ENCODE measurements around the gene OBSL1. TPM values are rescaled to one million over a fixed set of nuclear protein-coding genes. Genes with fewer than 3 reads are reported as not detected.

OBSL1 gene
- polyA plus RNA-seq, 3 donors = 0.09 TPM; not detected in 2

DNA sequence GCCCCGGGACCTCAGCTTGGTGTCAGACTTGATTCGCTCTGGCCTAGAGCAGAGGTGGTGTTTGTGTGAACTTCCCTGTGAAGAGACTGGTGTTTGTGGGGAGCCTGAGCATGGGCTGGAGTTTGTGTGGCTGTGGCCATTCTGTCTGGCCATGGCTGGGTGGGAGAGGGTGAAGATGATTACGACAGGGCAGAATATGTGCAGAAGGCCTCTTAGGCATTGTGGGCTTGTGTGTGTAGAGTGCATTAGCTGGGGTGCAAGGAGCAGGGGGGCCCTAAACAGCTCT, 10.5 kb downstream of the OBSL1 start:
- Histone ChIP-seq H4K20me1 (ENCODE audit: insufficient read depth, low read length) (no peaks in the 10 kb centered on the region), H2AFZ (ENCODE audit: insufficient read depth, low read depth, low read length, poor library complexity, severe bottlenecking) (no peak overlapping the region), H3K27ac (ENCODE audit: low read depth in 1 of 2, low read length in 2 of 2) (no peak overlapping the region), H3K4me1 (ENCODE audit: control insufficient read depth in 1 of 2, insufficient read depth in 2 of 2, low read length in 2 of 2) (no peaks in the 10 kb centered on the region), H3K79me2 (ENCODE audit: insufficient read depth, low read length) (no peaks in the 10 kb centered on the region), H3K9me3 (replicated peaks in 1 of 2; ENCODE audit: control insufficient read depth in 1 of 2, insufficient read depth in 1 of 2, low read length in 2 of 2) (no peaks in the 10 kb centered on the region), H3K9ac (ENCODE audit: insufficient read depth, low read length, poor library complexity, severe bottlenecking) (no peak overlapping the region), H3K4me2 (replicated peaks; ENCODE audit: extremely low read depth, low read length, poor library complexity, severe bottlenecking) (no peak overlapping the region), H3K27me3 (ENCODE audit: control insufficient read depth in 2 of 2, insufficient read depth in 2 of 2, low read length in 2 of 2) (no peaks in the 10 kb centered on the region), H3K4me3 (replicated peaks in 1 of 3; ENCODE audit: low read depth in 2 of 3, low read length in 3 of 3) (no peak overlapping the region), H3K36me3 (replicated peaks in 1 of 2; ENCODE audit: control insufficient read depth in 1 of 2, insufficient read depth in 2 of 2, low read length in 2 of 2) (no peaks in the 10 kb centered on the region)
- no peak for DNase-seq
- no peak for TF ChIP-seq CTCF (IDR thresholded peaks at IDR 0.05)
- 91% methylated on average over 3 of the region's 3 CpGs for WGBS (ENCODE audit: insufficient coverage)
- Mint-ChIP-seq H3K27ac (no peak overlapping the region), H3K9me3 (no peaks in the 10 kb centered on the region), H3K4me3 (no peak overlapping the region), H3K36me3 (no peaks in the 10 kb centered on the region), H3K4me1 (no peaks in the 10 kb centered on the region), H3K27me3 (ENCODE audit: low read depth in 3 of 3) (peaks cover 0 to 4% (median 0%) of the 10 kb centered on the region in 3 donors)
- intact Hi-C loops (cut with micrococcal nuclease) = no loop called here

DNA sequence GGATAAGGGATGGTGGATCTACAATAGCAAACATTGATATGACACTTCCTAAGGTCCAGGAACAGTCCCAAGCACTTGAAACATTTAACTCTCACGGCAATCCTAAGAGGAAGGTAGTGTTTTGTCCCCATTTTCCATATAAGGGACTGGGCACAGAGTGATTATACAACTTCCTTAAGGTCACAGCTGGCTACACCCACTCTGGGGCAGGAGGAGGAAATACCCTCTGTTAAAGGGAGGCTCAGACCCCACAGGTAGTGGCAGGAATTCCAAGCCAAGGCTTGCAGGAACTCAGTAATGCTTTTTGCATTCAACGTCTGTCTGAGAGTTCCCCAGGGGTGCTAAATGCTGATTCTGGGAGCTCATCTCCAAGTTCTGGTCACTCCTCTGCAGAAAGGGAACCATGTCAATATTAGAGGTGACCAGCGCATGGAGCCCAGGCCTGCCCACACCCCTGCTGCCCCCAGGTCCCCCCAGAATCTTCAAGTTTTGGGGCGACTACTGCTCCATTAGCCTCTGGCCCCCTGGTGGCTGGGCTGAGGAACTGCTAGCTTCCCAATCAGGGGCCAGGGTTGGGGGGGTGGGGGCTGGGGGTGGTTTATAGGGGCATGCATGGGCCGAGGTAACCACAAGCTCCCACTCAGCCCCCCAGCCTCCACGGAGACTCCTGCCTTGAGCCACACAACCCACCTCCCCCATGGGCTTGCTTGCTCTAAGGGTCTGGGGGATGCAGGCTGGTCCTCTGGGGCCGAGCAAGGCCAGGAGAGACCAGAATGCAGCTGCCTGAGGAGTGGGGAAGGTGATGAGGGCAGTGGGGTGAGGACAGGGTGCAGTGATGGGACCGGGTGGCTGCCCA, 11.1 kb downstream of the OBSL1 start:
- Histone ChIP-seq H3K27me3 (ENCODE audit: control insufficient read depth in 2 of 2, insufficient read depth in 2 of 2, low read length in 2 of 2) (no peaks in the 10 kb centered on the region), H3K4me3 (replicated peaks in 1 of 3; ENCODE audit: low read depth in 2 of 3, low read length in 3 of 3) (no peak overlapping the region), H3K79me2 (ENCODE audit: insufficient read depth, low read length) (no peaks in the 10 kb centered on the region), H4K20me1 (ENCODE audit: insufficient read depth, low read length) (no peaks in the 10 kb centered on the region), H3K27ac (ENCODE audit: low read depth in 1 of 2, low read length in 2 of 2) (no peak overlapping the region), H2AFZ (ENCODE audit: insufficient read depth, low read depth, low read length, poor library complexity, severe bottlenecking) (no peak overlapping the region), H3K9ac (ENCODE audit: insufficient read depth, low read length, poor library complexity, severe bottlenecking) (no peak overlapping the region), H3K9me3 (replicated peaks in 1 of 2; ENCODE audit: control insufficient read depth in 1 of 2, insufficient read depth in 1 of 2, low read length in 2 of 2) (no peaks in the 10 kb centered on the region), H3K36me3 (replicated peaks in 1 of 2; ENCODE audit: control insufficient read depth in 1 of 2, insufficient read depth in 2 of 2, low read length in 2 of 2) (no peaks in the 10 kb centered on the region), H3K4me1 (ENCODE audit: control insufficient read depth in 1 of 2, insufficient read depth in 2 of 2, low read length in 2 of 2) (no peaks in the 10 kb centered on the region), H3K4me2 (replicated peaks; ENCODE audit: extremely low read depth, low read length, poor library complexity, severe bottlenecking) (no peak overlapping the region)
- intact Hi-C loops (cut with micrococcal nuclease) = no loop called here
- no peak overlapping the region for H3K27ac Mint-ChIP-seq
- WGBS (ENCODE audit: insufficient coverage) = 64% methylated on average over 4 of the region's 8 CpGs
- TF ChIP-seq CTCF (IDR thresholded peaks at IDR 0.05) = peak; percentile 98
- peaks cover 0 to 4% (median 1%) of the 10 kb centered on the region in 3 donors for H3K27me3 Mint-ChIP-seq (ENCODE audit: low read depth in 3 of 3)
- no peak overlapping the region for H3K4me3 Mint-ChIP-seq
- DNase-seq = peak in 1 of 3 donors; percentile 12
- no peaks in the 10 kb centered on the region for H3K4me1 Mint-ChIP-seq
- no peaks in the 10 kb centered on the region for H3K36me3 Mint-ChIP-seq
- H3K9me3 Mint-ChIP-seq = no peaks in the 10 kb centered on the region

Data from CD14-positive monocyte (primary cell).